ENCODE data around the gene RGS4.

Gene RGS4

GRCh38 chr1:163069142-163069541 is at the start of gene RGS4:
Gene RGS4 (plus strand): TSS chr1:163069361. CDS start chr1:163069485, 124 bp downstream.
- no peak for DNase-seq (ENCODE audit: low read depth in 3 of 3, low spot score in 1 of 3)

DNA sequence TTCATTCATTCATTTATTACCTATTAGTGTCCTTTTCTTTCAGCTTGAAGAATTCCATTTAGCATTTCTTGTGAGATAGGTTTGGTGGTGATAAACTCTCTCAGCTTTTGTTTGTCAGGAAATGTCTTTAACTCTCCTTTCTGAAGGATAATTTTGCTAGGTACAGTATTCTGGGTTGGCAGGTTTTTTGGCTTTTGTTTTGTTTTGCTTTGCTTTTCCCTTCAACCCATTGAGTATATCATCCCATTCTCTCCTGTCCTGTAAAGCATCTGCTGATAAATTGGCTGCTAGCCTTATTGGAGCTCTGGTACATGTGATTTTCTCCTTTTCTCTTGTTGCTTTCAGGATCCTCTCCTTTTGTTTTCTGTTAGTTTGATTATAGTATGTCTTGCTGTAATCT is 47.0 kb upstream of the RGS4 start:
- DNase-seq (ENCODE audit: low read depth in 3 of 3, low spot score in 1 of 3) = no peak

DNA sequence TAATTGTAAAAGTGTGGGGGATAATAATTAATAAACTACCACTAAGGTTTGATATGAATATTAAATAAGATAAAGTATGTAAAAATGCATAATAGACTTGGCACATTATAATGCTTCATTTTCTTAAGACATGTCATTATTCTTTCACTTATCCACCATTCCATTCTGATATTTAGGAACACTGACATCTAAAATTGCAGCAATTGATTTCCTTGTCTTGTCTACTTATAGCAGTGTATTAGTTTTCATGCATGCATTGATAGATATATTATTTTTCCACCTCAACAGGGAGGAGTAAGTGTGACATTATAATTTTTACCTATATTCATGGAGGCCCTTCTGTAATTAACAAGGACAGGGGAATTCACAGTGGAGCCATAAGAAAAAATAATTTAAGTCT is 41.6 kb upstream of the RGS4 start:
- DNase-seq (ENCODE audit: low read depth in 3 of 3, low spot score in 1 of 3) = no peak

GRCh38 chr1:163029901-163030300 is 39.3 kb upstream of the RGS4 start:
- DNase-seq (ENCODE audit: low read depth in 3 of 3, low spot score in 1 of 3) = no peak

- DNase-seq (ENCODE audit: low read depth in 3 of 3, low spot score in 1 of 3) = no peak
Observed at GRCh38 chr1:163035446-163036249, 33.5 kb upstream of the RGS4 start.

GRCh38 chr1:163036671-163037070 is 32.5 kb upstream of the RGS4 start:
- no peak for DNase-seq (ENCODE audit: low read depth in 3 of 3, low spot score in 1 of 3)

- no peak for DNase-seq (ENCODE audit: low read depth in 3 of 3, low spot score in 1 of 3)
Observed at GRCh38 chr1:163038928-163039706, 30.0 kb upstream of the RGS4 start.

DNA sequence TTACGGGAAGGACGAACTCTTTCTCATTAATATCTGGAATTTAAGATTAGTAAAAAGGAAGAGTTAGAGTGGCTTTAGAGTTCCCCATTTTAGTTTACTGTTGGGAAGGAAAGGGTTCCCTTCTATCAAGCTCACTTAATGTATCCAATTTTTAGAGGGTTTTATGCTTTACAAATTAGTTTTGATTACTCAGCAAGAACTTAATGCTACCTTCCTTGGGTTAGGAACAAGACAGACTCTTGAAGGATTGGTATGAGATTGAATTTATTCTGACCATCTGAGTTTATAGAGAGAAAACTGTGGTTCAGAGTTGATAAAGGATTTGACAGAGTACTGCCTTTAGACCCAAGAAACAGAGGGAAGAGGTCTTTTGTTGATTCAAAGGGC is 29.5 kb upstream of the RGS4 start:
- no peak for DNase-seq (ENCODE audit: low read depth in 3 of 3, low spot score in 1 of 3)

- no peak for DNase-seq (ENCODE audit: low read depth in 3 of 3, low spot score in 1 of 3)
Observed at GRCh38 chr1:163046071-163046470, 23.1 kb upstream of the RGS4 start.

DNA sequence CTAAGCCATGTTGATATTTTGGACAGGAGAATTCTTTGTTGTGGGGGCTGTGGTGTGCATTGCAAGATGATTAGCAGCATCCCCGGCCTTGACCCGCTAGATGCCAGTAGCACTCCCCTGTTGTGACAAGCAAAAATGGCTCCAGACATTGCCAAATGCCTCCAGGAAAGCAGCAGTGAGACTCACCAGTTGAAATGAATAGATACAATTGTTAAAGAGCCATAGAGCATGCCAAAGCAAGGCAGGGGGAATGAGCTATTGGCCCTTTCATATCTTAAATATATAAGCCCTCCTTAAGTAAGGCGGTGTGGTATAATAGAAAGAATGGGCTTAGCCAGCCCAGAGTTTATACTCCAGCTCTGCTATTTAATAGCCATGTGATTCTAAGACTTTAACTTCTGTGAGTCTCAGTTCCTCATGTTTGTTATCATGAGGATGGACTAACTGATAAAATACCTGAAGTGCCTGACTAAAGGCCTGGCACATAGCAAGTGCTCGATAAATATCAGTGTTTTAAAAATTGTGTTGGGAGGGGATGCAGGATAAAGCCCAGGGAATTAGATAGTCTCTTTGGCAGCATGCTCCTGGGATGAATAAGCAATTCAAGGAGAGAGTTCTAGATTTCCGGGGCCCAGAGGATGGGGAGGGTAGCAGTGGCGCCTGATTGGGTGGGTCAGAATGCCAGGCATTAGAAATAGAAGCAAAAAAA is 21.1 kb upstream of the RGS4 start:
- no peak for DNase-seq (ENCODE audit: low read depth in 3 of 3, low spot score in 1 of 3)

- no peak for DNase-seq (ENCODE audit: low read depth in 3 of 3, low spot score in 1 of 3)
Observed at GRCh38 chr1:163048869-163049268, 20.3 kb upstream of the RGS4 start.

- DNase-seq (ENCODE audit: low read depth in 3 of 3, low spot score in 1 of 3) = no peak
Observed at GRCh38 chr1:163049296-163049695, 19.9 kb upstream of the RGS4 start.

- DNase-seq (ENCODE audit: low read depth in 3 of 3, low spot score in 1 of 3) = no peak
Observed at GRCh38 chr1:163050496-163050895, 18.7 kb upstream of the RGS4 start.

- no peak for DNase-seq (ENCODE audit: low read depth in 3 of 3, low spot score in 1 of 3)
Observed at GRCh38 chr1:163054181-163054591, 15.0 kb upstream of the RGS4 start.

- DNase-seq (ENCODE audit: low read depth in 3 of 3, low spot score in 1 of 3) = no peak
Observed at GRCh38 chr1:163055005-163055404, 14.2 kb upstream of the RGS4 start.

DNA sequence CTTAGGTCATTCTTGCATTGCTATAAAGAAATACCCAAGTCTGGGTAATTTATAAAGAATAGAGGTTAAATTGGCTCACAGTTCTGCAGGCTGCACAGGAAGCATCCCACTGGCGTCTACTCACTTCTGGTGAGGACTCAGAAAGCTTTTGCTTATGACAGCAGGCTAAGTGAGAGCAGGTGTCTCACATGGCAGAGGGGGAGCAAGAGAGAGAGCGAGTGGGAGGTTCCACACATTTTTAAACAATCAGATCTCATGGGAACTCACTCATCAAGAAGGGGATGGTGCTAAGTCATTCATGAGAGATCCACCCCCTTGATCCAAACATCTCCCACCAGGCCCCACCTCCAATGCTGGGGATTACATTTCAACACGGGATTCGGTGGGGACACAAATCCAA is 13.6 kb upstream of the RGS4 start:
- DNase-seq (ENCODE audit: low read depth in 3 of 3, low spot score in 1 of 3) = no peak

DNA sequence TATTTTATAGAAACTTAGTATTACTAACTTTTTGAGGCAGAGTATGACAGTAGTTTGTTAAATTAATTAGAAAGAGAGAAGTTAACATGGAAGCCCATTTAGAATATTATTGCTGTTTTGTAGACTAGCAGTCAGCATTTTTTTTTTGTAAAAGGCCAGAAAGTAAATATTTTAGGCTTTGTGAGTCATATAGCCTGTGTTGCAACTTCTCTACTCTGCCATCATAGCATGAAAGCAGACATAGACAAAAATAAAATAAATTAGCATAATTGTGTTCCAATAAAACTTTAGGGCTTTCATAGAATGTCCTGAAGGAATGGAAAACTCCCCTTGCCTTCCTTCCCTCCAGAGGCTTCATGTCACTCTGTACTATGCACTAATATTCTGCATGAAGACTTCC is 12.3 kb upstream of the RGS4 start:
- DNase-seq (ENCODE audit: low read depth in 3 of 3, low spot score in 1 of 3) = no peak

DNA sequence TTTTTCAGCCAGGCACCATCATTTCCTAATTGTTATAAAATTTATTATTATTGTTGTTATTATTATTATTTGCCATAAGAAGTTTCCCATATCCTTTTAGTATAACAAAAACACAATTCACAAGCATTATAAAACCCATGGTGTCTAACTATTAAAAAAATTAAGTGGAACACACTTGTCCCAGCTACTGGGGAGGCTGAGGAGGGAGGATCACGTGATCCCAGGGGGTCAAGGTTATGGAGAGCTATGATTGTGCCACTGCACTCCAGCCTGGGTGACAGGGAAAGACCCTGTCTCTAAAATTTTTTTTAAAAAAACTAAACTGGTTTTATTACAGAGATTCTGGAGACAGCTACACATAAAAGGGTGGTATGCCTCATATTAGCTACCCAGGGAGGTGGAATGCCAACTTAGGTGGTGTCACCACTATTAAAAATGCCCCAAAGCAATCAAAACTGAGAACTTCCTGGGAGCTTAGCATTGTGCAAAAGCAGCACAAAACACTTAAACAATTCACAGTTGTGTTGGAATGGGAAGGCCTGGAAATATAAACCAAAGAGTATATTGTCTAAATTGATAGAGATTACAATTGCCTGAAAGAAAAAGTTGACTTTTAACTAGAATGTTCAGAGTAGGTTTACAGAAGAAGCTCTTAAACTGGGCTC is 8.7 kb upstream of the RGS4 start:
- DNase-seq (ENCODE audit: low read depth in 3 of 3, low spot score in 1 of 3) = no peak

- no peak for DNase-seq (ENCODE audit: low read depth in 3 of 3, low spot score in 1 of 3)
Observed at GRCh38 chr1:163063143-163063542, 6.0 kb upstream of the RGS4 start.

DNA sequence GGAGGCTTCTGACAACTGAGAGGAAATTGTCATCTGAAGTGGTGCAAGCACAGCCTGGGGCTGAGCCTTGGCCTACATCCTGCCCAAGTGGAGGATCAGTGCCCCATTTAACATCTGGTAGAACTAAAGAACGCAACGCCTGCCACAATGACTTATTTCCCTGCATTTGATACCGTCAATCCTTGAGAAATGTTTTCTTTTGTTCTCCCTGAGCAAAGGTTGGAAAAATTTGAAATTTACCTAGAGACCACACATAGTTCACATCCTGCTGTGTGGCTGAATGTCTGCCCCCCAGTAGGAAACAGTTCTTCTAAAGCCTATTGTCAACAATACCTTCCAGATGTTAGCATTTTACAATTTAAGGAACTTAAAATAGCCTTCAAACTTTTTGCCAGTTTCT is 5.6 kb upstream of the RGS4 start:
- DNase-seq (ENCODE audit: low read depth in 3 of 3, low spot score in 1 of 3) = no peak

DNA sequence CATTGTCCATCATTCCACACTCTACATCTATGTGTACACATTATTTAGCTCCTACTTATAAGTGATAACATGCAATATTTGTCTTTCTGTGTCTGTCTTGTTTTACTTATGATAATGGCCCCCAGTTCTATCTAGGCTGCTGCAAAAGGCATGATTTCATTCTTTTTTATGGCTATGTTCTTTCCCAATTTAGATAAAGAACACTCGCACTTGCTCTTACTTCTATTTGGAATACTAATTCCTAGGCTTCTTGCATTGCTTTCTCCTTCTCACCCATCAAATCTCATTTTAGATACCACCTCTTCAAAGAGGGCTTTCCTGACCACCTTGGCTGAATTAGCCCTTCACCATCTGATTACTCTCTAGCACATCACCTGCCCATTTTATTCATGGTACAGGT is 3.0 kb upstream of the RGS4 start:
- no peak for DNase-seq (ENCODE audit: low read depth in 3 of 3, low spot score in 1 of 3)
